NT2/D1 (cell line): ENCODE data around the gene MLEC.

Experiments used
- YY1 ChIP-seq: IDR thresholded peaks from 2 replicates; pipeline ENCODE4 v1.6.1; 2011; ENCODE audit not compliant: insufficient read length, insufficient read depth
- ZNF274 ChIP-seq: IDR thresholded peaks from 2 replicates; pipeline ENCODE4 v1.6.1; 2011; ENCODE audit warnings: mild to moderate bottlenecking, low read depth, low read length

DNA sequence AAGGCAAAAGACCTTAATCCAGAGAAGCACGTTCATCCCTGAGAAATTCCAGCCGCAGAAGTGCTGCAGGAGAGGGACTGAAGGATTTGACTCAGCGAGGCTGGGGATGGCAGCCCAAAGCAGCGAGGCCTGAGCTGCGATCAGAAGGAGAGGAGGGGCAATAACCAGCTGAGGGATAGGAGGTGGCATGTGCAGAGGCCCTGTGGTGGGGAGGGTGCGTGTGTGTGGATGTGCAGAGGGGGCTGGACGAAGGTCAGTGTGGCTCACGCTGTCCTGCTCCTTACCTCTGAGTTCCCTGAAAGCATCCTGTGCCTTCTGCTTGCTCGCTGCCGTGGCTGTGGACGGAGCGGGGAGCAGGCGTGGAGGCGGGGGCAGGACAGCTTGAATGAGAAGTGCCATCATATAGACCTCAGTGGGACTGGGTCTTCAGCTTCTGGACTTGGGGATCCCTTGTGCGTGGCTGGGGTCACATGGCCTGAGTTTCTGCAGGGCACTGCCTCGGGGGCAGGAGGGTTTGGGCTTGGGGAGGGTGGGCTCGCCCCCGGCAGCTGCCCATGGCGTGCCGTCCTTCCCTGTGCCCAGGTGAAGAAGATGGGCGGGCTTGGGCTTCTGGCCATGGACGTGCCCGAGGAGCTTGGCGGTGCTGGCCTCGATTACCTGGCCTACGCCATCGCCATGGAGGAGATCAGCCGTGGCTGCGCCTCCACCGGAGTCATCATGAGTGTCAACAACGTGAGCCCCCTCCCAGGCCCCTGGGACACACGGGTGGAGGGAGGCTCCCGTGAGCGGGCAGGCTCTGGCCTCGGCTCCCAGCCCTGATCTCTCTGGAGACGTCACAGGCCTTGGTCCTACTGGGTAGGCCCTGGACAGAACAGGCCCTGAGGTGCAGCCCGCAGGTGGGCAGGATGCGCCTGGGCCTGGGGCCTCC is 49.7 kb downstream of the MLEC start:
- TF ChIP-seq ZNF274, result no peak
- no peak for TF ChIP-seq YY1
